Neural cell (in vitro differentiated cells): ENCODE results near the gene EIF2B2. TPM values are rescaled to one million over a fixed set of nuclear protein-coding genes. Genes with fewer than 3 reads are reported as not detected.

Experiments
- H2AFZ ChIP-seq: fragments of 200-600, 300-800 bp; sonication (generic), shearing (Covaris generic); 2 replicates; pipeline ENCODE4 v1.6.0; 2014; ENCODE audit warnings: low read depth, mild to moderate bottlenecking, antibody characterized with exemption, low read length, moderate library complexity
- H3F3A ChIP-seq: fragments of 200-600 bp; shearing (Covaris generic); 2 replicates; pipeline ENCODE4 v1.6.1; 2016; ENCODE audit warnings: mild to moderate bottlenecking, moderate library complexity, mixed read lengths, antibody characterized with exemption, low read length; ENCODE audit not compliant: insufficient read depth, poor library complexity, severe bottlenecking
- H3K27ac ChIP-seq: fragments of 200-600, 300-800 bp; sonication (generic), shearing (Covaris generic); 2 replicates; pipeline ENCODE4 v1.5.1; 2014; ENCODE audit warnings: mild to moderate bottlenecking, low read length, moderate library complexity
- H3K27me3 ChIP-seq: fragments of 300-800, 200-600 bp; sonication (generic), shearing (Covaris generic); 2 replicates; pipeline ENCODE4 v1.6.0; 2014; ENCODE audit warnings: mild to moderate bottlenecking, low read depth, low read length, moderate library complexity; ENCODE audit not compliant: insufficient read depth
- H3K36me3 ChIP-seq: fragments of 300-800, 200-600 bp; sonication (generic), shearing (Covaris generic); 2 replicates; pipeline ENCODE4 v1.5.1; 2014; ENCODE audit warnings: mild to moderate bottlenecking, antibody characterized with exemption, low read length, moderate library complexity; ENCODE audit not compliant: insufficient read depth
- H3K4me2 ChIP-seq: fragments of 300-800, 200-600 bp; sonication (generic), shearing (Covaris generic); 2 replicates; pipeline ENCODE4 v1.6.0; 2014; ENCODE audit warnings: mild to moderate bottlenecking, low read length
- H3K4me3 ChIP-seq: fragments of 300-800, 200-600 bp; sonication (generic), shearing (Covaris generic); 2 replicates; pipeline ENCODE4 v1.5.1; 2014; ENCODE audit warnings: mild to moderate bottlenecking, low read length, moderate library complexity
- H3K79me2 ChIP-seq: fragments of 200-600 bp; shearing (Covaris generic); replicated peaks from 2 replicates; pipeline ENCODE4 v1.6.0; 2014; ENCODE audit warnings: mild to moderate bottlenecking, low read length, moderate library complexity; ENCODE audit not compliant: insufficient read depth
- H3K9ac ChIP-seq: fragments of 300-800, 200-600 bp; sonication (generic), shearing (Covaris generic); 2 replicates; pipeline ENCODE4 v1.6.1; 2016; ENCODE audit warnings: mild to moderate bottlenecking, low read length, mixed read lengths
- H3K9me2 ChIP-seq: fragments of 200-600 bp; shearing (Covaris generic); 2 replicates; pipeline ENCODE4 v1.6.1; 2016; ENCODE audit warnings: mild to moderate bottlenecking, low read length, mixed read lengths; ENCODE audit not compliant: insufficient read depth
- H3K9me3 ChIP-seq: fragments of 200-600, 300-800 bp; sonication (generic), shearing (Covaris generic); 2 replicates; pipeline ENCODE4 v1.6.1; 2016; ENCODE audit warnings: mild to moderate bottlenecking, mixed run types, low read length, moderate library complexity, mixed read lengths
- H4K20me1 ChIP-seq: fragments of 200-600 bp; shearing (Covaris generic); 2 replicates; pipeline ENCODE4 v1.6.1; 2016; ENCODE audit warnings: mild to moderate bottlenecking, mixed run types; ENCODE audit not compliant: insufficient read depth
- CTCF ChIP-seq: fragments of 450-650 bp; IDR thresholded peaks from 2 replicates; pipeline ENCODE4 v1.5.1; 2014; ENCODE audit warnings: antibody characterized with exemption, mild to moderate bottlenecking, moderate library complexity; ENCODE audit not compliant: poor library complexity, severe bottlenecking
- EP300 ChIP-seq: fragments of 450-650 bp; conservative IDR thresholded peaks from 2 replicates; pipeline ENCODE4 v1.6.1; 2014; ENCODE audit warnings: antibody characterized with exemption, mild to moderate bottlenecking, moderate library complexity; ENCODE audit not compliant: poor library complexity, severe bottlenecking
- EZH2 ChIP-seq: fragments of 200-600, 300-800 bp; shearing (Covaris generic), sonication (generic); IDR thresholded peaks from 2 replicates; pipeline ENCODE4 v1.6.1; 2014; ENCODE audit warnings: antibody characterized with exemption, low read length, borderline replicate concordance, mild to moderate bottlenecking; ENCODE audit not compliant: insufficient read depth, poor library complexity, severe bottlenecking
- MXI1 ChIP-seq: fragments of 450-650 bp; conservative IDR thresholded peaks from 2 replicates; pipeline ENCODE4 v1.6.1; 2014; ENCODE audit warnings: antibody characterized with exemption, mild to moderate bottlenecking; ENCODE audit not compliant: poor library complexity, severe bottlenecking
- POLR2AphosphoS5 ChIP-seq: IDR thresholded peaks from 2 replicates; pipeline ENCODE4 v1.6.1; 2012
- RAD21 ChIP-seq: fragments of 450-650 bp; conservative IDR thresholded peaks from 2 replicates; pipeline ENCODE4 v1.6.1; 2014; ENCODE audit warnings: antibody characterized with exemption, mild to moderate bottlenecking, moderate library complexity
- SMC3 ChIP-seq: fragments of 450-650 bp; conservative IDR thresholded peaks from 2 replicates; pipeline ENCODE4 v1.6.1; 2014; ENCODE audit warnings: antibody characterized with exemption, mild to moderate bottlenecking, moderate library complexity; ENCODE audit not compliant: poor library complexity
- TAF1 ChIP-seq: IDR thresholded peaks from 2 replicates; pipeline ENCODE4 v1.6.1; 2012; ENCODE audit warnings: low read depth
- polyA plus RNA-seq: library from polyadenylated mRNA; depleted of rRNA; stranded (reverse); fragments of >200 nt; gene quantifications from 2 replicates; pipeline ENCODE4 v1.2.3, GENCODE V29; 2014
- TF ChIP-seq, protein P1 (sequence below): IDR thresholded peaks from 2 replicates; pipeline ENCODE4 v1.6.1; 2012; ENCODE audit warnings: borderline replicate concordance

EIF2B2 gene
- polyA plus RNA-seq, 1 donor from 2014 or later = 43.1 TPM

DNA sequence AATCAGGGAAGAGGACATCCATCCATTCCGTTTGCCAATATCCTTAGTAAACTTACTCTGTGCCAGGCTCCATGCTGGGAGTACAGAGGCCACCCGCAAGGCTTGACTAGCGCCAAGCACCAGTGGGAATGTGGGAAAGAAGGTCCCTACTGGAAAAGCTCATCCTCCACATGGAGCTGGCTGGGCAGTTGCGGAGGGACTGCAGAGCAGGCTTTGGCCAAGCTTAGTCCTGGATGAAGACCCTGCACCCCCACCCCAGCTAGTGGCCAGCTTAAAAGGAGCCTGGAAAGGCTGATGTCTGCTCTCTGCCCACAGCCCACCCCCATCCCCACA, 22.4 kb upstream of the EIF2B2 start:
- no peaks in the 10 kb centered on the region for H3K79me2 ChIP-seq
- H3K4me3 ChIP-seq = peak overlapping the region; percentile 25
- no peak overlapping the region for H3K4me2 ChIP-seq
- no peaks in the 10 kb centered on the region for H3K9me2 ChIP-seq
- no peaks in the 10 kb centered on the region for H3K27me3 ChIP-seq
- H4K20me1 ChIP-seq = no peaks in the 10 kb centered on the region
- H3K27ac ChIP-seq = no peak overlapping the region
- H3K36me3 ChIP-seq = no peaks in the 10 kb centered on the region
- TF ChIP-seq RAD21 = no peak
- TF ChIP-seq, protein P1, sequence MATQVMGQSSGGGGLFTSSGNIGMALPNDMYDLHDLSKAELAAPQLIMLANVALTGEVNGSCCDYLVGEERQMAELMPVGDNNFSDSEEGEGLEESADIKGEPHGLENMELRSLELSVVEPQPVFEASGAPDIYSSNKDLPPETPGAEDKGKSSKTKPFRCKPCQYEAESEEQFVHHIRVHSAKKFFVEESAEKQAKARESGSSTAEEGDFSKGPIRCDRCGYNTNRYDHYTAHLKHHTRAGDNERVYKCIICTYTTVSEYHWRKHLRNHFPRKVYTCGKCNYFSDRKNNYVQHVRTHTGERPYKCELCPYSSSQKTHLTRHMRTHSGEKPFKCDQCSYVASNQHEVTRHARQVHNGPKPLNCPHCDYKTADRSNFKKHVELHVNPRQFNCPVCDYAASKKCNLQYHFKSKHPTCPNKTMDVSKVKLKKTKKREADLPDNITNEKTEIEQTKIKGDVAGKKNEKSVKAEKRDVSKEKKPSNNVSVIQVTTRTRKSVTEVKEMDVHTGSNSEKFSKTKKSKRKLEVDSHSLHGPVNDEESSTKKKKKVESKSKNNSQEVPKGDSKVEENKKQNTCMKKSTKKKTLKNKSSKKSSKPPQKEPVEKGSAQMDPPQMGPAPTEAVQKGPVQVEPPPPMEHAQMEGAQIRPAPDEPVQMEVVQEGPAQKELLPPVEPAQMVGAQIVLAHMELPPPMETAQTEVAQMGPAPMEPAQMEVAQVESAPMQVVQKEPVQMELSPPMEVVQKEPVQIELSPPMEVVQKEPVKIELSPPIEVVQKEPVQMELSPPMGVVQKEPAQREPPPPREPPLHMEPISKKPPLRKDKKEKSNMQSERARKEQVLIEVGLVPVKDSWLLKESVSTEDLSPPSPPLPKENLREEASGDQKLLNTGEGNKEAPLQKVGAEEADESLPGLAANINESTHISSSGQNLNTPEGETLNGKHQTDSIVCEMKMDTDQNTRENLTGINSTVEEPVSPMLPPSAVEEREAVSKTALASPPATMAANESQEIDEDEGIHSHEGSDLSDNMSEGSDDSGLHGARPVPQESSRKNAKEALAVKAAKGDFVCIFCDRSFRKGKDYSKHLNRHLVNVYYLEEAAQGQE = no peak
- TF ChIP-seq MXI1 = no peak
- TF ChIP-seq CTCF = no peak
- no peak for TF ChIP-seq EP300
- no peak for TF ChIP-seq EZH2
- TF ChIP-seq TAF1 = no peak
- TF ChIP-seq SMC3 = no peak
- peak overlapping the region; percentile 33 for H2AFZ ChIP-seq
- no peaks in the 10 kb centered on the region for H3F3A ChIP-seq
- H3K9me3 ChIP-seq = no peaks in the 10 kb centered on the region
- H3K9ac ChIP-seq = peak overlapping the region; percentile 9

DNA sequence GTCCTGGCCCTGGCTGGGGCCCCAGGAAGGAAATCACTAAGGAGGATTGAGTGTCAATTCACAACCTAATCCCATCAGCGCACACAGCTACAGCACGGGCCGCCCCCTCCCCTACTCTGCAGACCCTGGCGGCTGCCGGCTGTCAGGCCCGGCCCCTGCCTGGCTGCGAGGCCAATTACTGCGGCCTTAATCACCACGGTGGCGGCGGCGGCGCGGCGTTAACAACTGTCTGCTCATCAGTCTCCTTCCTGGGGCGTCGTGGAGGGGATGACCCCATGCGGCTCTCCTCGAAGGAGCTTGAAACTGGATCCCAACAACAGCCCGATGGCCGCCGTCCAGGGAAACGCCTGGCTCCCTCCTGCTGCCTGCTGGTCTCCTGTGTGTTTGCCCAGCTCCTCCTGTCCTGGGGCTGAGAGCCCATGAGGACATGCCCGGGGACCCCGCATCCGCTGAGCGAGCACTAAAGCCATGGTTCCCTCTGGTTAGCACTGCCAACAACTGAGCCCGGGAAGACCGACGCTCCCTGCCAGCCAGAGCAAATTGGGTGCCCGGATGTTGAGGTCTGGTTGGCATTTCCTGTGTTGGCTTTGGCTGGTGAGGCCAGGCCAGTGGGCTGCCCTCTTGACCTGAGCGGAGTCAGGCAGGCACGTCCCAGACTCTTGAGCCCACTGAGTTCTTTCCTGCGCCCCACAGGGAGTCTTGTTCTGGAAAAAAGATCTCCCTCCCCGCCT, 21.8 kb upstream of the EIF2B2 start:
- H3K27me3 ChIP-seq = no peaks in the 10 kb centered on the region
- H4K20me1 ChIP-seq = no peaks in the 10 kb centered on the region
- H3K36me3 ChIP-seq = no peaks in the 10 kb centered on the region
- H3K79me2 ChIP-seq = no peaks in the 10 kb centered on the region
- peak overlapping the region; percentile 25 for H3K4me3 ChIP-seq
- H3F3A ChIP-seq = no peaks in the 10 kb centered on the region
- H3K9ac ChIP-seq = peak overlapping the region; percentile 9
- no peaks in the 10 kb centered on the region for H3K9me3 ChIP-seq
- H3K4me2 ChIP-seq = no peak overlapping the region
- no peaks in the 10 kb centered on the region for H3K9me2 ChIP-seq
- TF ChIP-seq CTCF (no peak), EZH2 (no peak), EP300 (no peak), TAF1 (no peak), POLR2AphosphoS5 (no peak), MXI1 (no peak), RAD21 (no peak), SMC3 (no peak)
- TF ChIP-seq, protein P1 = no peak
- no peak overlapping the region for H3K27ac ChIP-seq
- H2AFZ ChIP-seq = peak overlapping the region; percentile 33
